ENCODE measurements around the gene AKAP9. TPM values are rescaled to one million over a fixed set of nuclear protein-coding genes. Genes with fewer than 3 reads are reported as not detected.

Gene AKAP9
- polyA plus RNA-seq, 1 experiment: 24.3 TPM

DNA sequence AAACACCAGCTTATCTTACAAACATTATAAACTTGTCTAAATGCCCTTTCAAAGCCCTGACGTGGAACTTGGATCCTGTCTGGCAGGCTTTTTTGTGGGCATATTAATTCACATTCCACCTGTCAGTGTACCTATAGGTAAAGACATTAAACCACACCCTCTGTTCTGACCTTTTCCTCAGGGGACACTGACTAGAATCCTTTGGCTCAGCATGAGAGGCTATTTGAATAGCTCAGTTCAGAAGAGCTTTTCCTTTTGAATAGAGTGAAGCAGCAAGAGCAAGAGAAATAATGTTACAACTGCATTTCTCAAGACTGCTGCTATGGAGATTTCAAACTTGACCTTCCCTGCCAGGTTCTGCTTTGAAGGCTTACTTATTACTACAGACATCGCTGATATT lies 116.7 kb downstream of the AKAP9 start:
- no peak for TF ChIP-seq CTCF (IDR thresholded peaks at IDR 0.05; ENCODE audit: low read depth, low read length)
- ChIA-PET POLR2A (no interaction called here), CTCF (interaction anchor here (0.6 to 1.1 kb wide), 4 partner anchors 26 to 381 kb away, joined by 3 to 5 read pairs (median 4); no protein-coding TSS in a partner anchor)
- H3K4me3 ChIP-seq (ENCODE audit: low read depth, low read length): no peak overlapping the region
- no peak for DNase-seq (ENCODE audit: low read depth, low spot score)
- H3K9me3 ChIP-seq (ENCODE audit: control insufficient read depth, insufficient read depth, low read length): no peaks in the 10 kb centered on the region
- H3K27me3 ChIP-seq (ENCODE audit: control insufficient read depth, insufficient read depth, low read length): no peaks in the 10 kb centered on the region
- H3K27ac ChIP-seq (ENCODE audit: low read depth, low read length): no peak overlapping the region

GRCh38 chr7:92058040-92058439 lies 117.4 kb downstream of the AKAP9 start:
- no peaks in the 10 kb centered on the region for H3K27me3 ChIP-seq (ENCODE audit: control insufficient read depth, insufficient read depth, low read length)

DNA sequence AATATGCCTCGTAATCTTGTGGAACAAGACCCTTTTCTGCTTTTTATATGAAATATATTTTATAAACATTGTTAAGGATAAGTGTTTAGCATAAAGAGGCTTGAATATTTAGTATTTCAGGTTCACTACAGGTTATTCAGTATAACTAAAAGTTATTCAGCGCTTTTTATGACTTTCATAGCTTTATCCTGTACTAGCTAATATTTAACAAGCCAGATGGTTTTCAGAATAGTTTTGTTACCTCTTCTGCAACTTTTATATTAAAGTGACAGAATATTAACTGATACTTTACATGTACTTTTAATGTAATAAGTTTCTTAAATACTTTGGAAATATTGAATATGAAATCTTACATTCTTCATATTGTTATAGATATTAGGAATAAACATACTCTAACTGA lies 118.2 kb downstream of the AKAP9 start:
- H3K4me3 ChIP-seq (ENCODE audit: low read depth, low read length): no peak overlapping the region
- DNase-seq (ENCODE audit: low read depth, low spot score): no peak

More at GRCh38 chr7:92058040-92058439, 117.4 kb downstream of the AKAP9 start:
- Histone ChIP-seq H3K9me3 (ENCODE audit: control insufficient read depth, insufficient read depth, low read length) (no peaks in the 10 kb centered on the region), H3K27ac (ENCODE audit: low read depth, low read length) (no peak overlapping the region), H3K4me3 (ENCODE audit: low read depth, low read length) (no peak overlapping the region)
- ChIA-PET POLR2A (no interaction called here), CTCF (interaction anchor here (1.0 to 1.1 kb wide), 4 partner anchors 177 to 402 kb away, joined by 3 read pairs; partner anchors contain the start of gene GATAD1)
- no peak for TF ChIP-seq CTCF (IDR thresholded peaks at IDR 0.05; ENCODE audit: low read depth, low read length)
- DNase-seq (ENCODE audit: low read depth, low spot score): no peak

DNA sequence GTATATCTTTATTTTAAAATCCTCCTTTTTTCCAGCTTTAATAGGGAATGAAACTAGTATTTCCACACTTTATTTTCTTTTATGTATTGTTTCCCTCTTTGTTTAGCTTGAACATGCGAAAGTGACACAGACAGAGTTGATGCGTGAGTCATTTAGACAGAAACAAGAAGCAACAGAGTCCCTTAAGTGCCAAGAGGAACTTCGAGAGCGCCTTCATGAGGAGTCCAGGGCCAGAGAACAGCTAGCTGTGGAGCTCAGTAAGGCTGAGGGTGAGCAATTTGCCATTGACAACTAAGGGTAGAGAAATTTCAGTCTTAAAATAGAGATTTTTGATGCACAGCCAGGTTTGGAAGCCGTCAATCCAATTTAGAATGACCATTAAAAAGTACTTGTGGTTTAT lies 120.5 kb downstream of the AKAP9 start:
- Histone ChIP-seq H3K9me3 (ENCODE audit: control insufficient read depth, insufficient read depth, low read length) (no peaks in the 10 kb centered on the region), H3K27ac (ENCODE audit: low read depth, low read length) (no peak overlapping the region), H3K27me3 (ENCODE audit: control insufficient read depth, insufficient read depth, low read length) (no peaks in the 10 kb centered on the region), H3K4me3 (ENCODE audit: low read depth, low read length) (no peak overlapping the region)
- no peak for TF ChIP-seq CTCF (IDR thresholded peaks at IDR 0.05; ENCODE audit: low read depth, low read length)
- no peak for DNase-seq (ENCODE audit: low read depth, low spot score)
- ChIA-PET CTCF (interaction anchor here (0.7 to 1.4 kb wide), 3 partner anchors 17 to 400 kb away, joined by 3 read pairs; no protein-coding TSS in a partner anchor), POLR2A (no interaction called here)

More for the DNA sequence above, 118.2 kb downstream of the AKAP9 start:
- Histone ChIP-seq H3K27ac (ENCODE audit: low read depth, low read length) (no peak overlapping the region), H3K27me3 (ENCODE audit: control insufficient read depth, insufficient read depth, low read length) (no peaks in the 10 kb centered on the region), H3K9me3 (ENCODE audit: control insufficient read depth, insufficient read depth, low read length) (no peaks in the 10 kb centered on the region)
- no peak for TF ChIP-seq CTCF (IDR thresholded peaks at IDR 0.05; ENCODE audit: low read depth, low read length)
- ChIA-PET CTCF (interaction anchor here (1.0 to 1.1 kb wide), 2 partner anchors 388 to 402 kb away, joined by 3 read pairs; partner anchors contain the start of gene GATAD1), POLR2A (no interaction called here)

DNA sequence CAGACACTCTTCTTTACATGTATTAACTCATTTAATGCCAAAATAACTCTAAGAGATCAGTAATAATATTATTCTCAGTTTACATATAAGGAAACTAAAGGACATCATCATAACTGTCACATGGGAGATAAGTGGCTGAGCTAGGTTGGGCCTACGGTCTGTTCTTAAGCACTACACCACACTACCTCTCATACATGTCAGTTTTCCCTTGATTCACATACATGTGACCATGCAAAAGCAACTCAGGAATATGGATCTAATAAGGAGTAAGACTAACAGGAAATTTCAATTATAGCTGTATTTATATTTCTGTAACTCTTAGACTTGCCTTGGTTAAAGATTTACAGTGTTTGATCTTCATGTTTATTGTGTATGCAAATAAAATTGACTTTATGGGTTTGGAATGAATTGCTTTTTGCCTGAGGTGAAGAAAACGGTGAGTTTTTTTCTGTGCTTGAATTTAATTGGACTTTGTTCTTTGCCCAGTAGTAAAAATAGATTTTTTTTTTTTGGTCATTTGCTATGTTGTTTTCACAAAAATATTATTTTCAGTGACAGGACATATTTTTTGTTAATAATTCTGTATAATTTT lies 123.9 kb downstream of the AKAP9 start:
- H3K9me3 ChIP-seq (ENCODE audit: control insufficient read depth, insufficient read depth, low read length): no peaks in the 10 kb centered on the region
- DNase-seq (ENCODE audit: low read depth, low spot score): no peak
- no peaks in the 10 kb centered on the region for H3K27me3 ChIP-seq (ENCODE audit: control insufficient read depth, insufficient read depth, low read length)
- no peak overlapping the region for H3K4me3 ChIP-seq (ENCODE audit: low read depth, low read length)
- no peak for TF ChIP-seq CTCF (IDR thresholded peaks at IDR 0.05; ENCODE audit: low read depth, low read length)
- POLR2A ChIA-PET: no interaction called here
- CTCF ChIA-PET: interaction anchor here (1.7 kb wide), 1 partner anchor 235 kb away, joined by 4 read pairs; no protein-coding TSS in a partner anchor
- H3K27ac ChIP-seq (ENCODE audit: low read depth, low read length): no peak overlapping the region

All from AG04450 (cell line).